ENCODE measurements around the gene MAMDC4.
"Not testable (repeated sequence)": the region's sequence is repeated elsewhere in the genome, so short reads cannot be mapped to it uniquely, and the experiment has no call there.

MAMDC4 gene

DNA sequence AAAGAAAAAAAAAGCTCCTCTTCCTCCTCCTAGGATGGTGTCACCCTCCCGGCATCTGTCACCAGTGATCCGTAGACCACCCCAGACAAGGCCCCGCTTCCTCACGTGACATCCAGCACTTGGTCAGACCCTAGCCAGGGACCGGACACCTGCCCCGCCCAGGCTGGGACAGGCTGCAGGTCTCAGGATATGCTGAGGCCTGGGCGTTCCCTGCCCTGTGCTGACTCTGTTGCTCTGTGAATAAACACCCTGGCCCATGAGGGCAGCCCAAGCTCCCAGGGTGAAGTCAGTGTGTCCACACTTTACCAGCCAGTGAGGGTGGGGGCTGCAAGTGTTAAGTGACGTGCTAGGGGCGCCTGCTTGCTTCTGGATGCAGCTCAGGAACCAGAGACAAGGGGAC is 8.4 kb downstream of the MAMDC4 start:
- in situ Hi-C loops (cut with MboI; ENCODE audit: low sequenced_read_pairs): no loop called here

GRCh38 chr9:136860933-136861873 is 9.1 kb downstream of the MAMDC4 start:
- in situ Hi-C loops (cut with MboI; ENCODE audit: low sequenced_read_pairs): no loop called here

GRCh38 chr9:136861874-136862457 is 9.8 kb downstream of the MAMDC4 start:
- in situ Hi-C loops (cut with MboI; ENCODE audit: low sequenced_read_pairs): no loop called here

DNA sequence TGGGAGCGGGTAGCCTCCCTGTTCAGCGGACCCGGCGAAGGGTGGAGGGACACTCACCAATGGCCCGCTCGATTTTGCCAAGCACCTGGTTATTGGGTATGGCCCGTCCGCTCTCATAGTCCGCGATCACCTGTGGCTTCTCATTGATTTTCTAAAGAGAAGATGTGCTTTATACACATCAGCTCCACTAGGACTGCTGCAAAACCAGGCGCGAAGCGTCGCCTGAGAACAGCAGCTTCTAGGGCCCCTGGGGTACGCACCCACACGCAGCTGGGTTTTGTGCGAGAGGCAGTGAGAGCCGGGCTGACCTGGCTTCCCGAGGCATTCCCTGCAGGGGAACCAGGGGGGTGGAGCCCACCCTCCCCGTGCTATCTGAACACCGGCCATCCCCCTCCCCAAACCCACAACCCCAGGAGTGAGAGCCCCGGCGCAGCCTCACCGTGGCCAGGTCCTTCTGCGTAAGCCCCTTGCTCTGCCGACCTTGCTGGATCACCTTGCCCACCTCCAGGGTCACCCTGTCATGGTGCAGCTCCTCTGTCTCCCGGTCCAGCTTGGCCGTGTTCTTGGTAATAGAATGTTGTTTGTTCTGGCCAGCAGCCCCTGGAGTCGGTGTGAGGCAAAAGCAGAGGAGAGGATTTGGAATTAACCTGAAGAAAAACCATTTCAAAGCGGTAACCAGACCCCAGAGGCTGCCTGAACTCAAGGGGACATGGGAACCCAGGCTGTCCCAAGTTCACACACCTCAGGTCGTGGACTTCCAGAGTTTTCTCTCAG is 10.9 kb downstream of the MAMDC4 start:
- in situ Hi-C loops (cut with MboI; ENCODE audit: low sequenced_read_pairs): no loop called here

- in situ Hi-C loops (cut with MboI; ENCODE audit: low sequenced_read_pairs): no loop called here
Observed at GRCh38 chr9:136863623-136864273, 11.6 kb downstream of the MAMDC4 start.

- in situ Hi-C loops (cut with MboI; ENCODE audit: low sequenced_read_pairs): no loop called here
Observed at GRCh38 chr9:136865041-136865767, 13.1 kb downstream of the MAMDC4 start.

- in situ Hi-C loops (cut with MboI; ENCODE audit: low sequenced_read_pairs): no loop called here
Observed at GRCh38 chr9:136865768-136866103, 13.6 kb downstream of the MAMDC4 start.

GRCh38 chr9:136866898-136867421 is 14.8 kb downstream of the MAMDC4 start:
- in situ Hi-C loops (cut with MboI; ENCODE audit: low sequenced_read_pairs): not testable (repeated sequence)

DNA sequence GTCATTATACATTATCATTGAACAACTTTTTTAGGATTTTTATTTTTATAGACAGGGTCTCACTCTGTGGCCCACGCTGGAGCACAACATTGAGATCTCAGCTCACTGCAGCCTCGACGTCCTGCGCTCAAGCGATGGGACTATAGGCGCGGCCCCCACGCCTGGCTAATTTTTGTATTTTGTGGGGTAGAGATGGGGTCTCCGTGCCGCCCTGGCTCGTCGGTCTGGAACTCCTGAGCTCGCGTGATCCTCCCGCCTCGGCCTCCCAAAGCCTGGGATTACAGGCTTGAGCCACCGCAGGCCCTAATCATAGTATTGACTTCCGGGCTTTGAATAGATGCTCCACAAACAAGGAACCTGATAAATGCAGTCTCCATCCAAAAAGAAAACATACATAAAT is 15.3 kb downstream of the MAMDC4 start:
- in situ Hi-C loops (cut with MboI; ENCODE audit: low sequenced_read_pairs): no loop called here

DNA sequence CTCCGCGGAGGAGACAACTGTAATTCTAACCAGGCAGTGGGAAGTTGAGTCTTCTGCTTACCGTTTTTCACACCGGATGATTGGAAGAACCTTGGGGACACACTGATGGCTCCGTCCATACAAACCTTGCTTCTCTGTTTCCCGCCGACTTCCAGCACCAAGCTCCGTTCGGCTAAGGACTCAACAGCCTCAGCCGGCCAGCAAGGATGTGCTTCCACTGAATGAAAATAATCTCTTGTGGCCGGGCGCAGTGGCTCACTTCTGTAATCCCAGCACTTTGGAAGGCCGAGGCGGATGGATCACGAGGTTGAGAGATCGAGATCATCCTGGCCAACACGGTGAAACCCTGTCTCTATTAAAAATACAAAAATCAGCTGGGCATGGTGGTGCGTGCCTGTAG is 15.8 kb downstream of the MAMDC4 start:
- in situ Hi-C loops (cut with MboI; ENCODE audit: low sequenced_read_pairs): no loop called here

DNA sequence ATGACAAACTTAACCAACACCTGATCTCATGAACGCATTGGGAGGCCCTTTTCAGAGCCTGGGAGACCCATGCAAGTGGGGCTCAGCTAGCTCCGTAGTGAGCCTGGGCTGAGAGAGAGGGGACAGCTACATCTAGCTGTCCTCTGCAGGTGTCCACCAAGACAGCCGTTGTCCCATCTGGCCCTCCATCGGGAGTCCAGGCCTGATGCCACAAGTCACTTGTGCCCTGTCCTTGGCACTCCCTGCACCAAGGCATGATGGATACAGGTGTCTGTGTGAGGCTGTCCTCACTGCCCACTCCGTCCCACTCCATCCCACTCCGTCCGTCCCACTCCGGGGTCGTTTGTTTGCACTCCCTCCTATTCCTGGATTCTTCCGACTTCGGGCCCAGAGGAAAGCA is 16.5 kb downstream of the MAMDC4 start:
- in situ Hi-C loops (cut with MboI; ENCODE audit: low sequenced_read_pairs): no loop called here

DNA sequence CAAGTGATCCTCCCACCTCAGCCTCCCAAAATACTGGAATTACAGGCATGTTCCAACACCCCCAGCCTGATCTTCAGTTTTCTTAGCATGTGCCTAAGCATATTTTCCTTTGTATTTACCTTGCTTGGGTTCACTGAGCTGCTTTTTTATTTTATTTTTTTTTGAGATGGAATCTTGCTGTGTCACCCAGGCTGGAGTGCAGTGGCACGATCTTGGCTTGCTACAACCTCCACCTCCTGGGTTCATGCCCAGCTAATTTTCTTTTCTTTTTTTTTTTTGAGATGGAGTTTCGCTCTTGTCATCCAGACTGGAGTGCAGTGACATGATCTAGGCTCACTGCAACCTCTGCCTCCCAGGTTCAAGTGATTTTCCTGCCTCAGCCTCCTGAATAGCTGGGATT is 17.5 kb downstream of the MAMDC4 start:
- in situ Hi-C loops (cut with MboI; ENCODE audit: low sequenced_read_pairs): not testable (repeated sequence)

GRCh38 chr9:136875155-136875554 is 23.0 kb downstream of the MAMDC4 start:
- in situ Hi-C loops (cut with MboI; ENCODE audit: low sequenced_read_pairs): no loop called here

- in situ Hi-C loops (cut with MboI; ENCODE audit: low sequenced_read_pairs): no loop called here
Observed at GRCh38 chr9:136876476-136876875, 24.3 kb downstream of the MAMDC4 start.

- in situ Hi-C loops (cut with MboI; ENCODE audit: low sequenced_read_pairs): no loop called here
Observed at GRCh38 chr9:136880651-136881050, 28.5 kb downstream of the MAMDC4 start.

GRCh38 chr9:136881691-136882108 is 29.6 kb downstream of the MAMDC4 start:
- in situ Hi-C loops (cut with MboI; ENCODE audit: low sequenced_read_pairs): no loop called here

DNA sequence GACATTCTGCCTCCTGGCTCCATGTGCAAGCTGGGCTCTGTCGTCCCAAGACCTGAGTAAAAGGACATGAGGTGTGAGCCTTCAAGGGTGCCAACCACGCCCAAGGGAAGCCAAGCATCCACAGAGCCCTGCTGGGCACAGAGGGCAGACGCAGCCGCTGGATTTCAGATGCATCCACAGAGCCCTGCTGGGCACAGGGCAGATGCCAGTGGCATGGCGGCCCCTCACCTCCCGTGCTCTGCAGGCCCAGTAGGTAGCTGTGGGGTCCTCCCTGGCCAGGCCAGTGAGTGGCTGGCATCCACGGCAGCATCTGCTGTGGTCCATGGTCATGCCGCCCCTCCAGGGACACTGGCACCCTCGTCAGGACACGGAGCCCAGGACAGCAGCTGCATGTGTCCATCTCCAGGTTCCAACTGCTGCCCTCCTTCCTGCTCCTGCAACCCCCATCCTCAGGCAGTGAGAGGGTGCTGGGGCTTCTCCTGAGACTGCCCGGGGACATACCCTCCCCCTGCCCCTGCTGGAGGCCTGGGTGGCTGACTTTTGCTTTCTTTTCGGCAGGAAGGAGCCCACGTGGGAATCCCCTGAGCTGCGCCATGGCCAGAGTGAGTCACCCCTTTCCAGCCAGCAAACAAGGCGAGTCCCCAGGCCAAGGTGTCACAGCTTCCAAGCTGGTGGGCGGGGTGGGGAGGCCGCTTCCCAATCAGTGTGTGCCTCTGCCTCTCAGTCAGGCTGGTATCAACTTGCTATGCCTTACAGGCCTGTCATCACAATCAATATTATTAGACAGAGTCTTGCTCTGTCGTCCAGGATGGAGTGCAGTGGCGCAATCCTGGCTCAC is 30.2 kb downstream of the MAMDC4 start:
- in situ Hi-C loops (cut with MboI; ENCODE audit: low sequenced_read_pairs): no loop called here

GRCh38 chr9:136882947-136883283 is 30.8 kb downstream of the MAMDC4 start:
- in situ Hi-C loops (cut with MboI; ENCODE audit: low sequenced_read_pairs): not testable (repeated sequence)

DNA sequence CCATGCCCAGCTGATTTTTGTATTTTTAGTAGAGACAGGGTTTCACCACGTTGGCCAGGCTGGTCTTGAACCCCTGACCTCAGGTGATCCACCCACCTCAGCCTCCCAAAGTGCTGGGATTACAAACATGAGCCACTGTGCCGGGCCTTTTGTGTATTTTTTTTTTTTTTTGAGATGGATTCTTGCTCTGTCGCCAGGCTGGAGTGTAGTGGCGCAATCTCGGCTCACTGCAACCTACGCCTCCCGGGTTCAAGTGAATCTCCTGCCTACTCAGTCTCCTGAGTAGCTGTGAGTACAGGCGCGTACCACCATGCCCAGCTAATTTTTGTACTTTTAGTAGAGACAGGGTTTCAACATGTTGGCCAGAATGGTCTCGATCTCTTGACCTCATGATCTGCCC is 31.5 kb downstream of the MAMDC4 start:
- in situ Hi-C loops (cut with MboI; ENCODE audit: low sequenced_read_pairs): not testable (repeated sequence)
